GM21528 (cell line): ENCODE measurements around the gene SLC12A7.
"Not testable (repeated sequence)": the region's sequence is repeated elsewhere in the genome, so short reads cannot be mapped to it uniquely, and the experiment has no call there.

ENCODE experiments used
- ATAC-seq: cut with Tn5 transposase; IDR thresholded peaks from one replicate; pipeline ENCODE4 v1.9.1; 2021; ENCODE audit warnings: mild to moderate bottlenecking, moderate library complexity; ENCODE audit not compliant: unreplicated experiment, low FRiP score

Gene SLC12A7

DNA sequence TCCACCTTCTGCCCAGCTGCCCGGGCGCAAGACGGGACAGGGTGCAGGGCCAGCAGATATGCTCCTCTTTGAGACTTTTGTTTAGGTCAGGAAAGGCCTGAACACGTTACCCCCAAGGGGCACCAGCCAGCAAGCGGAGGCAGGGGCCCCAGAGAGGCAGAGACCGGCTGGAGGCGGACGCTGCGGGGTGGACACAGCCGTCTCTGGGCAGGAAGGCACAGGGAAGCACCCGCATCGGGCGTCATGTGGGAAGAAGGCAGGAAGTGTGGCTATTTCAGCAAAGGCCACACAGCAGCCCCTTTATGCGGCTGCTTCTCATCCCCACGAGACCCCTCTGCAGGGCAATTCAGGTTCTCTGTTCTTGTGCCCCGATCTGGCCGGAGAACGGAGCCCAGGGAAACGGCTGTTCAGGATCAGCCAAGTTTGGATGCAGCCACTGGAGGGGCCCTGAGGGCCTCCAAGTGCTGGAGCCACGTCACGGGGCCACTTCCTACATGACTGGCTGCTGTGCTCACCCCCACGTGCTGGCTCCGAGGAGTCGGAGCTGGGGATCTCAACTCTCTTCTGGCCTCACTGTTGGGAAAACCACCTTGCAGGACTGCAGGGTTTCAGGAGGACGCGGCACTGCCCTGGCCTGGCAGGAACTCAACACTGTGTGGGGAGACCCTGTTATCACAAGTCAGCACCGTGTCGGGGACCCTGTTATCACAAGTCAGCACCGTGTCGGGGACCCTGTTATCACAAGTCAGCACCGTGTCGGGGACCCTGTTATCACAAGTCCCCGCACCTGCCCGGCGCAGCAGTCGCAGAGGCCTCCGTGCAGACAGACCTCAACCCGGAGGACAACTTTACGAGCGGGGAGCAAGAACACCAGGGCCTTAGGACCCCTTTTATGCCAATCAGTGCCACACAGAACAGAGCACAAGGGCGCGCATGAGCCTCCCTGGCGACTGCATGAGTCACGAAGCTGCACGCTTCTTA lies 44.4 kb downstream of the SLC12A7 start:
- ATAC-seq = no peak

GRCh38 chr5:1066676-1067075 lies 45.2 kb downstream of the SLC12A7 start:
- ATAC-seq = no peak

DNA sequence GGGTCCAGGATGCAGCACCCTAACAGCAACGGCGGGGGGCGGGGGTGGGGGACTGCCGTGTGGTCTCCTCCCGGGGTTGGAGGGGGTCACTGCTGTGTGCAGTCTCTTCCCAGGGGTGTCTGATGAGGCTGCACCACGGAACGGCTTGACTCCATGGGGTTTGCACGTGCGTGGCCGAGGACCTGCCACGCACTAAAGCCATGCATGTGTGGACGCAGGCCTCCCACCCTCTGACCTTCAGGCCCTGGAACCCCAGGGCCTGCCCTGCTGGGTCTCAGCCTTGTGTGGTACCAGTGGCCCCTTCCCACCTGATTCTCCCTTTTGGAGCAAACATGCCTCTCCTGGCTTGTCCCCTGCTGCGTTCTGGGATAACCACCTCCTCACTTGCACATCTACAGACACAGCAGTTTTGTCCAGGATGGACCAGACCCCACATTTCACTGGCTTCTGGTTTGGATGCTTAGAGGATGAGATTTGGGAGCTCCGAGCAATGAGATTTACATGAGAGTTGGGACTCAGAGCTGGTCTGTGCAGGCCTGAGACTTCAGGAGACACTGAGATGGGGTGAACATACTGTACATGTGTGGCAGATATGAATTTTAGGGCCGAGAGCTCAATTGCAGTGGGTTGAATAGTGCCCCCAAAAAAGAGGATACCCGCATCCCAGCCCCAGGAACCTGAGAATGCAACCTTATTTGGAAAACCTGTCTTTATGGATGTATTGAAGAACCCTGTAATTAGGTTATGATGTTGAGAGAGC lies 45.8 kb downstream of the SLC12A7 start:
- ATAC-seq = no peak

DNA sequence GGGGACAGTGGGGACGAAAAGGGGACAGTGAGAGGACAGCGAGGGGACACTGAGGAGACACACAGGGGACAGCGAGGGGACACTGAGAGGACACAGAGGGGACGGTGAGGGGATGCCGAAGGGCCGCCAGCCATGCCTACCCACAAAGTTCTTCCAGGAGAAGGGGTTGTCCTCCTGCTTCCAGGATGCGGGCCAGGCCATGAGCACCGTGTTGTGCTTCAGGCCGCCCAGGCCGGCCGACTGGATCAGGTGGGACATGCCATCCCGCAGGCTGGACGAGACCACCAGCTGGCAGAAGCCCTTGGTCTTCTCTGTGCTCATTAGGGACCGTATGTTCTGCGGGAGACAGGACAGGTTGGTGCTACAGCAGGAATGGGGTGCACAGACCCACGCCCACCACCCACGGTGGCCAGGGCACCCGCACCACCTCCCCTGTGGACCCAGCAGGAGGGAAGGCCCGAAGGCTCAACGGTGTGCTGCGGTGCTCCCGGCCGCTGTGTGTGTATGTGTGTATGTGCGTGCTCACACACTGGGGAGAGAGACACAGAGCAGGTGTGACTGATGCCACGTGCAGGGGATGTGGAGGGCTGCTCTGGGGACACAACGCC lies 46.6 kb downstream of the SLC12A7 start:
- ATAC-seq = no peak

DNA sequence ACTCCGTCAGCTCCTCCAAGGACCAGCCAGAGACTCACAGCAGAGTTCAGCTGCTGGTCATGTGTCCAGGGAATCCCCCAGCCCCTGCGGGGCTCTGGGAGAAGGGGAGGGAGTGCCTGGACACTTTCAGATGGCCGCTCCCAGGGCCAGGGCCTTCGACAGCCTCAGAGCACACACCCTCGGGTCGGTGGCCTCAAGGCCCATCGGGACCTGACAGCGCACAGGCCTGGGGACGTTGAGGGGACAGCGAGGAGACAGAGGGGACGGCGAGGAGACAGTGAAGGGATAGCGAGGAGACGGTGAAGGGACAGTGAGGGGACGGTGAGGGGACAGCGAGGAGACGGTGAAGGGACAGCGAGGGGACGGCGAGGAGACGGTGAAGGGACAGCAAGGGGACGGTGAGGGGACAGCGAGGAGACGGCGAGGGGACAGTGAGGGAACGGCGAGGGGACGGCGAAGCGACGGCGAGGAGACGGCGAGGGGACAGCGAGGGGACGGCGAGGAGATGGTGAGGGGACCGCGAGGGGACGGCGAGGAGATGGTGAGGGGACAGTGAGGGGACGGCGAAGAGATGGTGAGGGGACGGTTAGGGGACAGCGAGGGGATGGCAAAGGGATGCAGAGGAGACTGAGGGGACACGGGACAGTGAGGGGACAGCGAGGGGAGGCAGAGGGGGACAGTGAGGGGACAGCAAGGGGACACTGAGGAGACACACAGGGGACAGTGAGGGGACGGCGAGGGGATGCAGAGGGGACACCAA lies 47.3 kb downstream of the SLC12A7 start:
- no peak for ATAC-seq

DNA sequence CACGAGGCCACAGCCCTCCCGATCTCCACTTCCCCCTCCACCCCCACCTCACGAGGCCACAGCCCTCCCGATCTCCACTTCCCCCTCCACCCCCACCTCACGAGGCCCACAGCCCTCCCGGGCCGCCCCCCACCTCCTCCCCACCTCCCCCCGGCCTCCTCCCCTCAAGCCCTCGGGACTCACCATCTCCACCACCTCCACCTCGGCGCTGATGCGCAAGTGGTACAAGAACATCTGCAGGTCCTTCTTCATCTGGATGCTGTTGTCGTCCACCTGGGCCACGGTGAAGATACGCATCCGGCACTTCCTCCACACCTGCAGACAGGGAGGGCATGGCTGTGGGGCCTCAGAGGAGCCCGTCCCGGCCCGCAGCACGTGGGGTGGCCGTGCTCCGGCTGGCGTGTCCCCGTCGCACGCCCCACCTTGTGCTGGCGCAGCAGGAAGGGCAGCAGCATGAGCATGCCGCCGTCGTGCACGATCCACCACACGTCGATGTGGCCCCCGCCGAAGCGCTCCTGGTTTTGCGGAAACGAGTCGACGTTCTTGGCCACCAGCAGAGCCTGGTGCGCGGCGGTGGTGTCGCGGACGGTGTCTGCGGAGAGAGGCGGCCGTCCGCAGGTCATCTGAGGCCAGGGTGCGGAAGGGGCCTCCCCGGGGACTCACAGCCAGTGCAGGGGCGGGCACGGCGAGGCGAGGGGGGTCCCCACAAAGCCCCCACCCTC lies 48.0 kb downstream of the SLC12A7 start:
- ATAC-seq = no peak

GRCh38 chr5:1062761-1063568 lies 48.9 kb downstream of the SLC12A7 start:
- ATAC-seq = no peak

GRCh38 chr5:1061916-1062315 lies 49.9 kb downstream of the SLC12A7 start:
- ATAC-seq = no peak

DNA sequence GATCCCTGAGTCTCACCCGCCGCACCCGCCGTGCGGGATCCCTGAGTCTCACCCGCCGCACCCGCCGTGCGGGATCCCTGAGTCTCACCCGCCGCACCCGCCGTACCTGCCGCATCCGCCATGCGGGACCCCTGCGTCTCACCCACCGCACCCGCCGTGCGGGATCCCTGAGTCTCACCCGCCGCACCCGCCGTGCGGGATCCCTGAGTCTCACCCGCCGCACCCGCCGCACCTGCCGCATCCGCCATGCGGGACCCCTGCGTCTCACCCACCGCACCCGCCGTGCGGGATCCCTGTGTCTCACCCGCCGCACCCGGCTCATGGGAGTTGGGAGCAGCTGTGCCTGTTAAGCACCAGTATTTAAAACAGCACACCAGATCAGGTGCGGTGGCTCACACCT lies 50.6 kb downstream of the SLC12A7 start:
- not testable (repeated sequence) for ATAC-seq

- no peak for ATAC-seq
These were observed 51.3 kb downstream of the SLC12A7 start for GRCh38 chr5:1060535-1060981.

DNA sequence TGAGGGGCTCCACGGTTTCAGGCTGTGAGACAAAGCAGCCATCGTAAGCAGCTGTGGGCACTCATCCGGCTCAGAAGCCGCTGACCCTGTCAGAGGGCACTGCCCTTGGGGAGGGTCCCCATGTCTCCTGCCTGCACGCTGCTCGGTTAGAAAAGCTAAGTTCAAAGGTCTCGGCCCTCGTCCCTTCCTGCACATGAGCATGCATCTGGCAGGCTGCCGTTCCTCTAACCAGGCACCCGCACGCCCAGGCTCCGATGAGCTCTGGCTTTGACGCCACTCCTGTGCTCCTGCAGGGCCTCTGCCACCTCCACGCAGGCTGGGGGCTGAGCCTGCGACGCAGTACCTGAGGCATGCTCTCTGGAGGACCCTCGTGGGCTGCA lies 52.0 kb downstream of the SLC12A7 start:
- ATAC-seq = no peak

DNA sequence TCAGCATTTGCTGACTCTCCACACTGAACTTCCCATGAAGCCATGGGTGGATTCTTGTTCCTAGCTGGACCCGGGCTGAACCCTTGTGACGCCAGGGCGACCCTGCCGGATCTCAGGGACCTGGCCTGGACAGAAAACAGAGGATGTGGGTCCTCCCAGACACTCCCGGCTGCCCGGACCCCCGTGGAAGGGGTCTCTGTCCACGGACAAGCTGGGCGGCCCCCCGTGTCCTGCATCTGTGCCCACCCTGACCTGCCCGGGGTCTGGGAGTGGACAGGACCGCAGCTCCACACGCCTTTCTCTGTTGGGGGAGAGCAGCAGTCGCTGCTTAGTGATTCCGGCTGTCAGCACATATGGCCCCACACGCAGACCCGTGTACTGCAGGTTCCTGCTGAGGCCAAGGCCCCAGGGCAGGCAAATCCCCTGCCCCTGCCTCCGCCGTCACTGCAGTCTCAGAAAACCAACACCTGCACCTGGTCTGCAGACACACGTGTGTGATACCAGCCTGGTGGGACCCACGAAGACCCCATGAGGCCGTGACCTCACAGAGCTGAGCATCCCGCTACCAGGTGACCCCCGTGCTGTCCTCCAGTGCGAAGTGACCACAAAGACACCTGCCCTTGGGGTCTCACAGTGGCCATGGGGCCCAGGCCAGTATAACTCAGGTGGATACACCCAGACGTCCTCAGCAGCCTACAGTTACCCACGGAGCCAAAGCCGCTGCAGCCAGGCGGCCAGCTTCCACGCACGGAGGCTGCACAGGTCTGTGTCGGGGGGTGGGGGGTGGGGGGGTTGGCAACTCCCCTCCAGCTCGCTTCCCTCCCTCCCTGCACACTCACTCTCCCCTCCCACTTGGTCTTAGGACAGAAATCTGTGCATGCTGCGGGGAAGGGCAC lies 52.6 kb downstream of the SLC12A7 start:
- no peak for ATAC-seq

DNA sequence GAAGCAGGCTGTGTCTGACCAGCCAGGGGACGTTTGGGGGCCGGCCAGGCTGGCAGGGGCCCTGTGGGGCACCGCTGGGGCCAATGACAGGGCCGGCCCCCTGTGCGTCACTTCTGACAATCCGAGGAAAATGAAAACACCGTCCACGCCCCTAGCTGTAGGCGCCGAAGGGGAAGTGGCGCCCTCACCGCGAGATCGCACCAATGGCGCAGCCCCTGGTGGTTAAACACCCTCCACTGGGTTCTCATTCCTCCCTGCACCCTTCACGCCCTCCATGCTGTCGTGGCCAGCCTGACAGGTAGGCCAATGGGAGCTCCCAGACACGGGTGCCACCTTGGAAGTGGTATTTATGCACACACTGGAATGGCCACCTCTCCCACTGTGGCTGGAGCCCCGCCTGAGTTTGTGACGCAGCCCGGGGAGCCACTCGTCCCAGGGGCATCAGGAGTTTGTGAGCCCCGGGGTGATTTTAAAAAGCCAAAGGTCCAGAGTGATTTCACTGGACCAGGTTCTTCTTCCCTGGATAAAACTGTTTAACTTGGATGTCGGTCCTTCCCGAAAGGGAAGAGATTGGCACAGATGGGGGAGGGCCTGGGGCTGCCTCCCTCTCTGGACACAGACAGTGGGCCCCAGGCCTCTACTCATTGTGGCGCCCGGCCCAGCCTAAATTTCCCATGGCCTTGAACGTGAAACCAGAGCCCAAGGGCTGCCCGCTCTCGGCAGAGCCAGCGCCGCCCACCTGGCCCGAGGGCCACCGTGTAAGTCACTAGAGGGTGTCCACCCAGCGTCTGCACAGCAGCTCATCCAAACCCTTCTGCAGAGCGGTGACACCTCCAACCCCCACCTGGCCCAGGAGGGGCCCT lies 53.5 kb downstream of the SLC12A7 start:
- ATAC-seq = no peak

DNA sequence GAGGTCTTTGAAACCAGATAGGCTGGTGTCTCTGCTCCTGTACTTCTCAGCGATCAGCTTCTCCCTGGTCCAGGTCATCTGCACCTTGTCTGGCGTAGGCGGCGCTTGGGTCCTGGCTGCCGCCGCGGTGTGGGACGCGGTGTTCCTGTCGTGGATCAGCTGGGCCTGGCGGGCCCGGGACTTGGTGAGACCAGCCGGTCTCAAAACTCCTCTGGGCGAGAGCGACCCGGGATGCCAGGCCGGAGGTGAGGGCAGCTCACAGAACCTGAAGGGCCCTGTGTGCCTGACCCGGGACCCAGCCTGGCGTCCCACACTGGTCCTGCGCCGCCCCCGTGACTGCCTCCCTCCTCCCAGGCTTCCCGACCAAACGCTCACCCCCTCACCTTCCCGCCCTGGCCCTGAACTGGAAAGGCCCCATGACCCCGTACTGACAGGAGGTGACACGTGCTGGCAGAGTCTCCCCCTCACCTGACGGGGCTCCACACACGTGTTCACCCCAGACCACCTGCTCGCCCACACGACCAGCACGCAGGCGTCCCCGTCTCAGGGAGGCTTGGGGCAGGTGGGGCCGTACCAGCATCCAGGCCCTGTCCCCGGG lies 54.3 kb downstream of the SLC12A7 start:
- no peak for ATAC-seq

DNA sequence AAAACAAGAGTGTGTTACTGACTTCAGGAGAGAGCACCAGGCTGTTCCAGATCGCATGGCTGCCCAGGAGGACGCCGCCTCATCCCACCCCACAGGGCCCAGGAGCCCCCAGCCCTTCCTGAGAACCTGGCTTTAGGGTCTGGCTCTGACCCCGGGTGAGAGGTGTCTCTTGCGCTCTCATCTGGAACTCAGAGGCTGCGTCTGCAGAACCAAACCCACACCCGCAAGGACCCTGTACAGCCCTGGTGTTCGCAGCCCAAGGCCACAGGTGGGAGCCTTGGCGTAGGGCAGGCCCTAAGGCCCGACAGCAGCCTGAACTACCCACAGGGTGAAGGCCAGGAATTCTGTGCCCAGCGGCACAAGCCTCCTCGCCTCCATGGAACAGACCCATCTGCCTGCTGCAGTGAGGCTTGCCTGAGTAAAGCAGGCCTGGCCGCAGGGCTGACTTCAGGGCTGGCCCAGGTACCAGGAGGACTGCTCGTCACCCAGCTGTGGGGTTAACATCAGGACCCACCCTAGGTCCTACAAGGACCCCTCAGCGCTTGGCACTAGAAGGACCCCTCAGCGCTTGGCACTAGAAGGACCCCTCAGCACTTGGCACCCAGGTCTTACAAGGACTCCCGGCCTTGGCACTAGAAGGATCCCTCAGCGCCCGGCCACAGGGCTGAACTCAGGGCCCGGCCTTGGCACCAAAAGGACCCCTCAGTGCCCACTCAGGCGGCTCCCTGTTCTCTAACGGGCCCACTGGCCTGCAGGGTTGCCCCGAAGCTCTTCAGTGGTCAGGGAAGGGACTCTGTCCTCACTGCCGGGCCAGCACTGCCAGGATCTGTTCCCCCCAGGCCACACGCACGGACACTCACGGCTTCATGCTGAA lies 55.0 kb downstream of the SLC12A7 start:
- no peak for ATAC-seq
